Mesendoderm (in vitro differentiated cells): ENCODE data around the gene PPARG.

Source experiments
- DNase-seq: peaks from one replicate; pipeline ENCODE4 v3.0.0; 2013
- H2AK5ac ChIP-seq: 2 replicates; pipeline ENCODE4 v1.6.1; 2013; ENCODE audit warnings: low read length, inconsistent platforms
- H2BK120ac ChIP-seq: 2 replicates; pipeline ENCODE4 v1.6.1; 2013; ENCODE audit warnings: low read depth, mild to moderate bottlenecking, low read length, moderate library complexity, mixed read lengths
- H2BK15ac ChIP-seq: replicated peaks from 2 replicates; pipeline ENCODE4 v1.6.1; 2013; ENCODE audit warnings: low read depth, mild to moderate bottlenecking, moderate library complexity
- H2BK5ac ChIP-seq: 2 replicates; pipeline ENCODE4 v1.6.1; 2013; ENCODE audit warnings: low read length, inconsistent platforms
- H3K18ac ChIP-seq: 2 replicates; pipeline ENCODE4 v1.6.1; 2013; ENCODE audit warnings: mild to moderate bottlenecking, low read length, mixed read lengths
- H3K23ac ChIP-seq: one replicate; pipeline ENCODE4 v1.6.1; 2013; ENCODE audit warnings: low read length
- H3K27ac ChIP-seq: 2 replicates; pipeline ENCODE4 v1.5.1; 2013; ENCODE audit warnings: low read depth, mild to moderate bottlenecking, inconsistent platforms, low read length, moderate library complexity
- H3K27me3 ChIP-seq: 2 replicates; pipeline ENCODE4 v1.6.1; 2013; ENCODE audit warnings: low read length, control low read depth, mild to moderate bottlenecking, inconsistent platforms; ENCODE audit not compliant: insufficient read depth, poor library complexity
- H3K36me3 ChIP-seq: 2 replicates; pipeline ENCODE4 v1.6.1; 2013; ENCODE audit warnings: low read length, inconsistent platforms; ENCODE audit not compliant: control insufficient read depth, insufficient read depth
- H3K4ac ChIP-seq: one replicate; pipeline ENCODE4 v1.6.1; 2013; ENCODE audit warnings: low read depth, mild to moderate bottlenecking, low read length, moderate library complexity
- H3K4me1 ChIP-seq: 2 replicates; pipeline ENCODE4 v1.6.1; 2013; ENCODE audit warnings: low read depth, low read length, inconsistent platforms; ENCODE audit not compliant: control insufficient read depth
- H3K4me2 ChIP-seq: 2 replicates; pipeline ENCODE4 v1.6.1; 2013; ENCODE audit warnings: low read length
- H3K4me3 ChIP-seq: 2 replicates; pipeline ENCODE4 v1.5.1; 2013; ENCODE audit warnings: mild to moderate bottlenecking, low read length
- H3K56ac ChIP-seq: one replicate; pipeline ENCODE4 v1.6.1; 2013; ENCODE audit warnings: low read length
- H3K79me1 ChIP-seq: 2 replicates; pipeline ENCODE4 v1.6.1; 2013; ENCODE audit warnings: low read length, inconsistent platforms
- H3K79me2 ChIP-seq: 2 replicates; pipeline ENCODE4 v1.6.1; 2013; ENCODE audit warnings: mild to moderate bottlenecking, low read length; ENCODE audit not compliant: control insufficient read depth, insufficient read depth
- H3K9ac ChIP-seq: 2 replicates; pipeline ENCODE4 v1.6.1; 2013; ENCODE audit warnings: low read length, inconsistent platforms
- H4K5ac ChIP-seq: one replicate; pipeline ENCODE4 v1.6.1; 2013; ENCODE audit warnings: low read length
- H4K8ac ChIP-seq: one replicate; pipeline ENCODE4 v1.6.1; 2013; ENCODE audit warnings: low read depth, mild to moderate bottlenecking, control low read depth, low read length, moderate library complexity
- WGBS: extraction: QIAGEN DNeasy Blood & Tissue Kit; methylation state at CpG from one replicate; pipeline ENCODE4 v1.1.7; 2013; ENCODE audit warnings: low lambda C conversion rate, missing lambda C conversion rate; ENCODE audit not compliant: insufficient coverage; ENCODE audit errors: extremely low coverage; 5-methylcytosine and 5-hydroxymethylcytosine counted together

PPARG gene

DNA sequence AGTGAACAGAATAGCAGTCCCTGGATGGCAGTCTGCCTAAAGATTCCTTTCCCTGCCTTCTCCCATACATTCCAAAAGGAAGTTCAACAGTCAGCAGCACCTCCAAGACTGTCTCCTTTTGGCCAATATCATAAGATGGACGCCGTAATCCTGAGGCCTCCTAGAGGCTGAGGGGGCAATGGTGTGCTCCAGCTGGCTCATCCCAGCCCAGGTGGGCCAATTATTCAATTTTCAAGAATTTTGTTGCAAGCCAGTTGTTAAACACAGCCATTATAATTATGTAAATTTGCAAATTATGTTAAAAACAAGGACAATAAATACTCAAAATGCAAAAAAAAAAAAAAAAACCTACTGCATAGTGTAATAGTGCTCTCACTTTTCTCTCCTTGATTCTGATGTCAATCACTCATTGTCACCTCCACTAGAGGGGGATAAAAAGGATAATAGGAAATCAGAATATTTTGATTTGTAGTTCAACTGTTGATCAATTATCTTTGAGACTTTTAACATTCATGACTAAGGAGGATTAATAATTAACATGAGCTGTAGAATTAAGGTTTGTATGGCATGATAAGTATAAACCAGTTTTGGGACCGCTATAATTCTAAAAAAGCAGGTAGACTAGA is 40.1 kb downstream of the PPARG start:
- H3K4me2 ChIP-seq = no peak overlapping the region
- no peak overlapping the region for H4K5ac ChIP-seq
- H3K79me2 ChIP-seq = no peaks in the 10 kb centered on the region
- no peaks in the 10 kb centered on the region for H3K27me3 ChIP-seq
- H3K4me3 ChIP-seq = no peak overlapping the region
- no peak overlapping the region for H2BK120ac ChIP-seq
- no peak for DNase-seq
- H3K23ac ChIP-seq = no peak overlapping the region
- no peak overlapping the region for H3K9ac ChIP-seq
- H3K56ac ChIP-seq = no peak overlapping the region
- no peak overlapping the region for H2AK5ac ChIP-seq
- no peak overlapping the region for H2BK5ac ChIP-seq
- H3K79me1 ChIP-seq = no peaks in the 10 kb centered on the region
- WGBS = no CpG with 5 or more reads among the region's 3 CpGs
- H3K18ac ChIP-seq = no peak overlapping the region
- no peak overlapping the region for H3K4ac ChIP-seq
- H4K8ac ChIP-seq = no peak overlapping the region
- H3K36me3 ChIP-seq = no peaks in the 10 kb centered on the region
- peaks cover 3% of the 10 kb centered on the region for H3K4me1 ChIP-seq
- no peak overlapping the region for H3K27ac ChIP-seq
- H2BK15ac ChIP-seq = no peak overlapping the region

DNA sequence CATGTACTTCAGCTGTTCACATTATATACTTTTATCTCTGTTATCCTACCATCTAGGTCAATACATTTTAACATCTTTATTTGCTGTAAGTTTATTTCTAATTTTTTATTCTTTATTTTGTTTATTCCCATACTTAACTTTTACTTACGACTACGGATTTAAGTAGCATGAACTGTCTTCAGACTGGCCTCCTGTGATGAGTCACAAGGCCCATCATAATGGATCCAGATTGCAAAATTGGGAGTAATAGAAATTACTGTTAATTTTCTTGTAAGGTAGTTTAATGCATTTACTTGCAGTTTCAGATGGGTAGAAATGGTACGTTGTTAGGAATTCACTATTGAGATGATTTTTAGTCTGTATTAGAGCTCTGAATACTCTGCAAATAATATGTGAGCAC is 45.9 kb downstream of the PPARG start:
- no peaks in the 10 kb centered on the region for H3K79me2 ChIP-seq
- H3K23ac ChIP-seq = no peak overlapping the region
- H2BK120ac ChIP-seq = no peak overlapping the region
- H3K18ac ChIP-seq = no peak overlapping the region
- no peak overlapping the region for H3K4me2 ChIP-seq
- no peak for DNase-seq
- no CpG with 5 or more reads among the region's 3 CpGs for WGBS
- H3K56ac ChIP-seq = no peak overlapping the region
- no peak overlapping the region for H2BK5ac ChIP-seq
- H2BK15ac ChIP-seq = no peak overlapping the region
- no peaks in the 10 kb centered on the region for H3K4me1 ChIP-seq
- no peak overlapping the region for H4K8ac ChIP-seq
- H3K4me3 ChIP-seq = no peak overlapping the region
- no peaks in the 10 kb centered on the region for H3K36me3 ChIP-seq
- H4K5ac ChIP-seq = no peak overlapping the region
- H3K27ac ChIP-seq = no peak overlapping the region
- H3K79me1 ChIP-seq = no peaks in the 10 kb centered on the region
- no peak overlapping the region for H3K9ac ChIP-seq
- no peak overlapping the region for H3K4ac ChIP-seq
- no peaks in the 10 kb centered on the region for H3K27me3 ChIP-seq
- H2AK5ac ChIP-seq = no peak overlapping the region

DNA sequence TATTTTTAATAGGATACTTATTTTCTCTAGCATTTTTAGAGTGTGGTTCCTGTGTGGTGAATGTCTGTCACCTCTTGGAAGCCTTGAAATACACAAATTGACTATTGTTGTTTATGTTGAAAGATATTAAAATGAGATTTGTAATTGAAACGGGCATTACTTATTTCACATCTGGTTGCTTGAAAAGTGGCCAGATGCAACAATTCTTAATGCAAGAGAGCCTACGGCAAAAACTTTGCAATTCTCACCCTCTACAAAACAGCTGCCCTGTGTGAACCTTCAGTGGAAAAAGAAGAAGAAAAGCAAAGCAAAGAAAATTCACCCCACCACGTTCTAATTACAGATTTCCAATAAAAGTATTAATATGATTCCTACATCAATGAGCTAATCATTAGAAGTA is 46.6 kb downstream of the PPARG start:
- Histone ChIP-seq H3K4me3 (no peak overlapping the region), H3K9ac (no peak overlapping the region), H3K18ac (no peak overlapping the region), H3K27ac (no peak overlapping the region), H3K23ac (no peak overlapping the region), H3K27me3 (no peaks in the 10 kb centered on the region), H4K8ac (no peak overlapping the region), H3K36me3 (no peaks in the 10 kb centered on the region), H3K56ac (no peak overlapping the region), H3K4me1 (no peaks in the 10 kb centered on the region), H3K4me2 (no peak overlapping the region), H3K79me2 (no peaks in the 10 kb centered on the region), H2BK5ac (no peak overlapping the region), H2AK5ac (no peak overlapping the region), H2BK120ac (no peak overlapping the region), H4K5ac (no peak overlapping the region), H3K79me1 (no peaks in the 10 kb centered on the region), H3K4ac (no peak overlapping the region), H2BK15ac (no peak overlapping the region)
- no CpG with 5 or more reads among the region's 3 CpGs for WGBS
- DNase-seq = no peak

DNA sequence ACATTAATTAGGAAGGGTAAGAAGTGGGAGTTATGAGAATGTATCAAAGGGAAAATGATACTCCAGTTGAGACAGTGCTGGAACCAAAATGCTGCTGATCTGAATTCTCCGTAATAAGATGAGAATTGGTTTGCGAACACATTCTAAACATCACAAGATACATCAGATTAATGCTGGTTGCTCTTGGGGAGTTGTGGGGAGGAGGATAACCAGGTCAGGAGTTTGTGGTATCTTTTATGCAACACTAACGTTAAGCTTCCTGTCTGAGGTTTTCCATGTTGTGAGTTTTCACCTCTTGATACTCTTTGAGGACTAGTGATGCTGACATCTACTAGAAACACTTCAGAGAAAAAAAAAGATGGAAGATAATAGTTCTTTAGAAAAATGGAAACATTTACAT is 47.2 kb downstream of the PPARG start:
- H3K18ac ChIP-seq = no peak overlapping the region
- H3K4me3 ChIP-seq = no peak overlapping the region
- no peaks in the 10 kb centered on the region for H3K27me3 ChIP-seq
- no peak overlapping the region for H3K56ac ChIP-seq
- H3K79me1 ChIP-seq = no peaks in the 10 kb centered on the region
- no peaks in the 10 kb centered on the region for H3K4me1 ChIP-seq
- H2BK5ac ChIP-seq = no peak overlapping the region
- no peak overlapping the region for H3K4ac ChIP-seq
- no peak overlapping the region for H4K8ac ChIP-seq
- no peak overlapping the region for H3K23ac ChIP-seq
- H3K79me2 ChIP-seq = no peaks in the 10 kb centered on the region
- no peak overlapping the region for H3K9ac ChIP-seq
- H3K36me3 ChIP-seq = no peaks in the 10 kb centered on the region
- H3K27ac ChIP-seq = no peak overlapping the region
- no peak overlapping the region for H4K5ac ChIP-seq
- H3K4me2 ChIP-seq = no peak overlapping the region
- H2BK120ac ChIP-seq = no peak overlapping the region
- DNase-seq = no peak
- H2BK15ac ChIP-seq = no peak overlapping the region
- no CpG with 5 or more reads among the region's 3 CpGs for WGBS
- H2AK5ac ChIP-seq = no peak overlapping the region

DNA sequence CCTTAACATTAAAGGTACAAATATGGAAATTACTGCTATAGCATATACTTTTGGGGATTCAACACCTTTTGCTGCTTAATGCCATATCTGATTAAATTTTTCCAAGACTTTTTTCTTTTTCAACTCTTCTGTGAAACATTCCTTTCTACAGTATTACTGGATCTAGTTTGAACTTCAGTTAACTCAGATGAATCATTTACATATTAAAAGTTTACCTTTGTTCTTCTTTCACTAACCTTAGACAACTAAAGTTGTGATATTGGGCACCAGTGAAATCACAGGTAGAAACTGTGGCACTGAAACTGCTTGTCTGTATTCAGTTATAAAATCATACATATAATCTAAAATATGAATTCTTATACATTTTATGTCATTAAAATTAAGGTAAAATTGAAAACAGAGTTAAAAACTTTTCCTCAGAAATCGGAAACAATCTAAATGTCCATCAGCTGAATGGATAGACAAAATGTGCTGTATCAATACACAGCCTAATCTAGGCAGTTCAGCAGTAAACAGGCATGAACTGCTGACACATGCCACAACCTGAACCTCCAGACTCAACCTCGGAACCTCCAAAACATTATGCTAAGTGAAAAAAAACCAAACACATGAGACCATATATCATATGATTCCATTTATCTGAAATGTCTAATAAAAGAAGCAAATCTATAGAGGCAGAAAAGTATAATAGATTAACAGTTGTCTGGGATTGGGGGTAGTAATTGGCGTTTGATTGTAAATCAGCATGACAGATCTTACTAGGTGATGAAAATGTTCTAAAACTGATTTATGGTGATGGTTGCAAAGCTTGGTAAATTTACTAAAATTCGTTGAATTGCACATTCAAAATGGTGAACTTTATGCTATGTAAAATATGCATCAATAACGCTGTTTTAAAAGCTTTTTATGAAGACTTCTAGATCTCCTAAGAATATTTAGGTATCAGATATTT is 50.0 kb downstream of the PPARG start:
- no peaks in the 10 kb centered on the region for H3K79me1 ChIP-seq
- H3K4me2 ChIP-seq = no peak overlapping the region
- H2BK15ac ChIP-seq = no peak overlapping the region
- H2AK5ac ChIP-seq = no peak overlapping the region
- H3K56ac ChIP-seq = no peak overlapping the region
- H3K36me3 ChIP-seq = no peaks in the 10 kb centered on the region
- DNase-seq = no peak
- no peak overlapping the region for H4K8ac ChIP-seq
- H3K4me1 ChIP-seq = no peaks in the 10 kb centered on the region
- no peak overlapping the region for H3K27ac ChIP-seq
- no peak overlapping the region for H3K4ac ChIP-seq
- no peak overlapping the region for H3K4me3 ChIP-seq
- no peak overlapping the region for H3K9ac ChIP-seq
- H3K18ac ChIP-seq = no peak overlapping the region
- no peak overlapping the region for H3K23ac ChIP-seq
- H3K27me3 ChIP-seq = no peaks in the 10 kb centered on the region
- no peak overlapping the region for H2BK120ac ChIP-seq
- H4K5ac ChIP-seq = no peak overlapping the region
- no peaks in the 10 kb centered on the region for H3K79me2 ChIP-seq
- 100% methylated on average over 1 of the region's 5 CpGs for WGBS
- H2BK5ac ChIP-seq = no peak overlapping the region
